GM12892 (cell line): Measurements from ENCODE around the gene KPNA3.

Experiments
- DNase-seq: peaks from one replicate; pipeline ENCODE4 v3.0.0; 2011; ENCODE audit not compliant: insufficient read length
- FAIRE-seq: peaks from 2 replicates; lab custom pipeline; 2011; peaks lifted over from hg19 to GRCh38; lab: Jason Lieb, UNC
- POLR2A ChIP-seq: IDR thresholded peaks from 2 replicates; pipeline ENCODE4 v1.6.1; 2011; ENCODE audit warnings: low read depth, low read length, control low read depth
- POLR2AphosphoS5 ChIP-seq: IDR thresholded peaks from 2 replicates; pipeline ENCODE4 v1.6.1; 2011; ENCODE audit warnings: low read depth, low read length, control low read depth
- TAF1 ChIP-seq: IDR thresholded peaks from 2 replicates; pipeline ENCODE4 v1.6.1; 2011; ENCODE audit warnings: low read depth, mild to moderate bottlenecking, control low read depth, low read length, borderline replicate concordance

The KPNA3 gene

DNA sequence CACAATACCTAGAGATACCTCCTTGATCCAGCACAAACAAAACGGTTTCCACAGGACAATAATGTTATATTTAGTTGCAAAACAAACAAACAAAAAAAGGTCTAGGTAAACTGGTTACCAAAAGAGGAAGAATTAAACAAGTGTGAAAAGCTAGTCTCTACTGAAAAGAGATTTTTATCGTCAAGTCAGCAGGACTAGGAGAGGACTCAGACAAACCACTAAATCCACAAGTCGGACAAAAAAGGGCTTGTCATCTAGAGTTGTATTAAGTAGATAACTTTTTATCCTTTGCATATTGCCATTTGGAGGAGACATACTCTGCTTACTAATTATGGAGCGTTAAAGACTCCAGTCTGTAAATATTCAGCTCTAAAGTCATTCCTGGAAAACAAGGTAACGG lies 9.9 kb upstream of the KPNA3 start:
- DNase-seq, result no peak
- TF ChIP-seq TAF1, result no peak
- TF ChIP-seq POLR2AphosphoS5, result no peak
- TF ChIP-seq POLR2A, result no peak
- FAIRE-seq, result no peak

DNA sequence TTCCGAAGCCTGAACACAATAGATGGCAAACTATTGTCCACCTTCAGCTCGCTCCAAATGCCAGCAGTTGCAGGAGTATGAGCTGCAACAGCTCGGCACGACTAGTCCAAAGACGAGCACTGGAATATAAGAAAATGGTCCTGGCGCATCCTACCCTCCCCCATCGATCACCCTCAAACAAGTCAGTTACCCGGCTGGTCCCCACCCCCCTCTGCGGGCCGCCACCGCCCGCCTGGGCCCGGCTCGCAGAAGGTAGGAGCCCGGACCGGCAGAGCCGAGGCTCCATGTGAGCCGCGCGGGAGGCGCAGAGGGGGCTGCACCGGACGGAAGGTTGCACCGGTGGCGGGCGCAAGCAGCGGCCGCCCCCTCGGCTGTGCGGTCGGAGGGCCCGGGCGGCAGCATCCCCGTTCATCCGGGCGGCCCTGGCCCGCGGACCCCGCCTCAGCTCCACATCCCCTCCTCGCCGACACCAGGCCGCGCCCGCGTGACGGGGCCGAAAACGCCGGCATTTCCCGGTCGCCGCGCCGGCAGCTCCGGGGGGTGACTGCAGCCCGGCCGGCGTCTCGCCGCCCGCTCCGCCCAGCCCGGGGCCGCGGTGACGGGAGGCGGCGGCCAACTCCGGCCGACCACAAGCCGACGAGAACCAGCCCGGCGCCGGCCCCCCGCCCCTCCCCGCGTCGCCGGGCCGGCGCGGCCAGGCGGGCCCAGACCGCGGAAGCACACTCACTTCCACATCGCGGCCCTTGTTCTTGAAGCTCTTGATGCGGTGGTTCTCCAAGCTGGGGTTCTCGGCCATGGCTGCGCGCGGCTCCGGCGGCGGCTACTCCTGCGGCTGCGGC lies 552 bp downstream of the KPNA3 start:
- peak; percentile 12; the same call in 1 of the 2 replicates for TF ChIP-seq POLR2AphosphoS5
- no peak for TF ChIP-seq TAF1
- peak; percentile 37; the same call in 1 of the 2 replicates for TF ChIP-seq POLR2A

DNA sequence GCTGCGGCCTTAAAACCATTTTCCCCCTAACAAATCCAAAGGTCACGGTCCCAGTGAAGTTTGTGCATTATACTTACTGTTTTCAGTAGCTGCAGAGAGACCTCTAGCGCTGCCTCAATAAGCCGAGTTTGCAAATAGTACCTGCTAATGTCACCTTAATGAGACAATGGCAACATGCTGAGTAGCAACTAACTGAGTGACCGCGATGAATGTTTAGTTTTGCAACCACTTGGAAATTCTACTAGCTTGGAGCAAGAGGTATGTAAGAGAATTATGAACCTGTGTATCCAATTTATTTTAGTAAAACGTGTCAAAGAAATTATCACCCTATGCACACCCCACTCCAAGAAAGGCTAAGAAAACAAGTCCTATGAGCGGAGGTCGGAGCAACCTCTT lies 1.2 kb downstream of the KPNA3 start:
- TF ChIP-seq TAF1 (no peak), POLR2AphosphoS5 (no peak), POLR2A (no peak)
- FAIRE-seq (peak; percentile 80), DNase-seq (no peak)

More for the DNA sequence above, 552 bp downstream of the KPNA3 start:
- FAIRE-seq, result peak; percentile 44
- DNase-seq, result peak; percentile 37

DNA sequence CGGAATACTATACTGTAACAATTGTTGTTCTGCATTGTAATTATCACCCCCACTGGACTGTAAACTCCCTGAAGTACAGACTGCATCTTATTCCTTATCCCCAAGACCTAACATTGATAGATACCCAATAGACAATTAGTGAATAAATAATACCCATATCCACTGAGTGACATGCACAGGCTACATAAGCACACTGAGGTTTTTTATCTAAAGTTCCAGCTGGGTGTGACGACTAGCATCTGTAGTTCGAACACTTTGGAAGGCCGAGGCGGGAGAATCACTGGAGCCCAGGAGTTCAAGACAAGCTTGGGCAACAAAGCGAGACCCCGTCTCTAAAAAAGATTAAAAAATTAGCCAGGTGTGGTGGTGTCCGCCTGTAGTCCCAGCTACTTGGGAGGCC lies 2.5 kb downstream of the KPNA3 start:
- no peak for FAIRE-seq
- DNase-seq, result no peak
- TF ChIP-seq POLR2A (no peak), POLR2AphosphoS5 (no peak), TAF1 (no peak)

DNA sequence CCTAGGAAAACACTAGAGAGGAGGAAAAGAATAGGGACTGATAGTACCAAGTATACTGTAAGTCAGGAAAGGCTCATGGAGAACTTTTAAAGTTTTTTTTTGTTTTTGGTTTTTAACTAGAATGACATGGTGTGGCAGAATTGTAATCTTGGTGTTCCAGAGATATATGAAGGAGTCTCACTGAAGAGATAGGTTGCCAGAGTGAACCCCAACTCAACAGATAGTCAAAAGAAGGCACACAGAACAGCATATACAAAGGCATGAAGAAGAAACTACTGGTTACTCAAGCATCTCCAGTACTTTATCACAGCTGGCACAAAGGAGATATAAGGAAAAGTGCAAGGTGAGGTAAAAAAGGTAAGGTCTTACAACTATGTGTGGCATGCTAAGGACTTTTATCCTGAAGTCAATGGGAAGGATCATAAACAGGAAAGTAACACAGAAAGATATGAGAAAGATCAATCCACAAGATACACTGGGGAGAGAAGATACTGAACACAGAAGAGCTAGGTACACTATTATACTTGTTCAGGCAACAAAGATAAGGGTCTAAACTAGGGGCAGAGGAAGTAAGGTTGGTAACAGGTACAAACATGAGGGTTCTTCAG lies 6.0 kb downstream of the KPNA3 start:
- FAIRE-seq, result no peak
- DNase-seq, result no peak
- TF ChIP-seq POLR2AphosphoS5 (no peak), TAF1 (no peak), POLR2A (no peak)

DNA sequence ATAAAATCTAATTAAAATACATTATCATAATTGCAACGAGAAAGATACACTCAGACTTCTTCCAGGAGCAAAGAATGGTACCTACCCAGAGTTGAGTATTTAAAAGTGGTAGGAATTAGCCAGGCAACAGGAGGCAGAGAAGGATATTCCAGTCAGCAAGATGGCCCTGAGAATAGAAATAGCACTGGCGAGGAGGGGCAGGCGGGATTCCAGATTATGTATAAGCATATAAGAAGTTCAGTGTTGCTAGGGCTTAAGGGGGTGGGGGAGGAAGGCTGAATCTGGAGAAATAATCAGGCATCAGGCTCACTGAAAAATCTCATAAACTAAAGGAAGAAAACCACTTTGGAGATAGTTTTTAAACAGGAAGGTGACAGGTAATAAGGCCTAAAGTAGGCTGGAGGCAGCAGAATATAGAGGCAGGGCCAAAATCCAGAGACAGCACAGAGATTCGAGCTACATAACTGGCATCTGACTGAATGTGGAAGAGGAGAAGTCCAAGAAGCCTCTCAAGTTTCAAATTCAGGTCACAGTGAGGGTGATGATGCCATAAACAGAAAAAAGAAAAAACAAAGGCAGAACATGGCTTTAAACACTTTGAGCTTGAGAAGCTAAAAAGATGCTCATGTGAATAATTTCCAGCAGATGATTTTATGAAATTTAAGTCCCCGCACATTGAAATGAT lies 7.5 kb downstream of the KPNA3 start:
- TF ChIP-seq POLR2A, result no peak
- TF ChIP-seq TAF1, result no peak
- TF ChIP-seq POLR2AphosphoS5, result no peak
- no peak for DNase-seq
- FAIRE-seq, result no peak

DNA sequence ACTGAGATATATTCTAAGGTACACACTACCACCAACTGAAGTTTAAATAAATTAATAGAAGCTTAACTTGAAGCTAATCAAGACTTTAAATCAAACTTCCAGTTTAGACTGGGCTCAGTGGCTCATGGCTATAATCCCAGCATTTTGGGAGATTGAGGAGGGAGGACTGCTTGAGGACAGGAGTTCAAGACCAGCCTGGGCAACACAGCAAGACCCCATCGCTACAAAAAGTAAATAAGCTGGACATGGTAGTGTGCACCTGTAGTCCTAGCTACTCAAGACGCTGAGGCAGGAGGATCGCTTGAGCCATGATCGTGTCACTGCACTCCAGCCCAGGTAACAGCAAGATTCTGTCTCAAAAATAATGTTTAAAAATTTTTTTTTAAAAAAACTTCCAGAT lies 8.6 kb downstream of the KPNA3 start:
- no peak for DNase-seq
- FAIRE-seq, result no peak
- TF ChIP-seq POLR2AphosphoS5 (no peak), POLR2A (no peak), TAF1 (no peak)

DNA sequence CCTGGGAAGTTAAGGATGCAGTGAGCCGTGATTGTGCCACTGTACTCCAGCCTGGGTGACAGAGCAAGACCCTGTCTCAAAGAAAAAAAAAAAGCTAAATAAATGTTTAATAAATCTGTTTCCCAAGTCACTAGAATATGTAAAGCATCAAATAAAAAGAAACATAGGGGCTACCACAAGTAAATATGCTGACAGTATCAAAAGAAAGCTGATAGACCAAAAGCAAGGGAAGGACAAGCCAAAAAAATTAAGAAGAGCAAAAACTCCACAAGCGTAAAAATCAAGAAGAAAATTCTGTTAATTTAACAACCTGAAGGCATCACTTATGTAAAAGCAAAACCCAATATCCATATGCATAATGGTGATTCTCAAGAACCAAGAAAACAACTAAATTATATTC lies 9.7 kb downstream of the KPNA3 start:
- TF ChIP-seq TAF1 (no peak), POLR2A (no peak), POLR2AphosphoS5 (no peak)
- FAIRE-seq, result no peak
- DNase-seq, result no peak

DNA sequence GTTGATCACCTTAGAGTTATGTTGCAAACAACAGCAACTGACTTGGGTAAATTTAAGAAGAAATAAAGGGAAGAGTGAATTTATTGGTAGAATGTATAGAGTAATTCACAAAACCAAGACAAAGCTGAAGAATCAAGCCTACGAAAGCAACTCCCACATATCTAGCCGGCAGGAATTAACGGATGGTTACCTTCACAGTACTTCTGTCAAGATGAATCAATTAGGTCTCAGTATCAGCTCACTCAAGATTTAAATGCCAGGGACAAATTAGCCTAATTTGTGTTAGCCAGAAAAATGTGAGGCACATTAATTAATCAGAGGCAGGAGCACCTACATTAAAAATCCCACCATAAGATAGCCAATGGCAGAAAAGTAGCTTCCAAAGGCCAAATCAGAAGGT lies 10.7 kb downstream of the KPNA3 start:
- FAIRE-seq (no peak), DNase-seq (no peak)
- TF ChIP-seq TAF1 (no peak), POLR2A (no peak), POLR2AphosphoS5 (no peak)

DNA sequence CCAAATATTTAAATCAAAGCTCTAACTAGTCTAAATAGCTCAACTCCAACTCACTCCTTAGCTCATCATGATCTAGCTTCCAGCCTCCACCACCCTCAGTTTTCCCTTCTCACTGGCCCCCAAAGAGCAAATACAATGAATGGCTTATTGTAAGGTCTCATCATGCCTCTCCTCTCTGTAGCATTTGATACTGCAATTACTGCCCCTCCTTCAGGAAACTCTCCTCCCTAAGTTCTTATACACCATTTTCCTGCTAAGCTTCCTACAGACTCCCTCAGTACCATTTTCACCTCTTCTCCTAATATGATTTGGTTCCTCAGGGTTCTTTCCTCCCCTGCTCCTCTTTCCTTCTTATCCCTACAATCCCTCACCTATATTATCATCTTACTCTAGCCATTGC lies 12.8 kb downstream of the KPNA3 start:
- FAIRE-seq (no peak), DNase-seq (no peak)
- TF ChIP-seq POLR2AphosphoS5 (no peak), POLR2A (no peak), TAF1 (no peak)

DNA sequence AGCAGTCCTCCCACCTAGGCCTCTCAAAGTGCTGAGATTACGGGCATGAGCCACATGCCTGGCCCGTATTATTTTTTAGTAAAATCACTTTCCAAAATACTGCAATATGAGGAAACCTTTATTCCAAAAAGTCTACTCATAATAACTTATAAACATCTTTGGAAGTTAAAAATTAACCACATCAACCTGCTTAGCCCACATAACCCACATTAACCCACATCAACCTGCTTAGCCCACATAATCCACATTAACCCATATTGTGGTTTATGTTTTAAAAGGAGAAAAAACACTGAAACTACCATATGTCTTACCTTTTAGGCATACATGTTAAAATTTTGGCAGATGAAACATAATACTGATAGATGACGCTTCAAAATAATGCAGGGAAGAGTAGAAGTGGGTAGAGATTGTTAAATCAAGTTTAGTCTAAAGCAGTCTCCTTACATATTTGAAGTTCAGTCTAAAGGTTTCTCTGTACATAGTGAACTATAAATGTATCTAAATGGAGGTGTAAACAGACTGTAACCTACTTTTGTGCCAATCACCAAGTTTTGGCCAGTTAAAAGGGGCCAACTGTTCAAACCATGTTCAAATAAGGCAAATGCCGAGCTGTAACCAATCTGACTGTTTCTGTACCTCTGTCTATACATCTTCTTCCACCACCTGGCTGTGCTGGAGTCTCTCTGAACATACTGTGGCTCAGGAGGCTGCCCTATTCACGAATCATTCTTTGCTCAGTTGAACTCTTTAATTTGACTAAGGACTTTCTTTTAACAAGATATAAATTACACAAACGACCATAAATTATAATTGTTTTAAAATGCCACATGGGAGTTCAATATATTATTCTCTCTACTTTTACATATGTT lies 14.5 kb downstream of the KPNA3 start:
- DNase-seq (no peak), FAIRE-seq (no peak)
- TF ChIP-seq POLR2AphosphoS5 (no peak), TAF1 (no peak), POLR2A (no peak)
